Keratinocyte (primary cell): ENCODE measurements around the gene PARD3. TPM values are rescaled to one million over a fixed set of nuclear protein-coding genes. Genes with fewer than 3 reads are reported as not detected.

Source experiments
- DNase-seq: peaks from one replicate; pipeline ENCODE4 v3.0.0-alpha.2; 2011; ENCODE audit warnings: low read depth, missing footprints, low spot score
- FAIRE-seq: peaks from 2 replicates; lab custom pipeline; 2011; peaks lifted over from hg19 to GRCh38; lab: Jason Lieb, UNC
- H2AFZ ChIP-seq: 2 replicates; pipeline ENCODE4 v1.6.0; 2012; ENCODE audit warnings: low read length, control low read depth, inconsistent platforms; ENCODE audit not compliant: control insufficient read depth
- H3K27ac ChIP-seq: 2 replicates; pipeline ENCODE4 v1.5.1; 2011; ENCODE audit warnings: low read length; ENCODE audit not compliant: control insufficient read depth, insufficient read depth
- H3K27me3 ChIP-seq: 3 replicates; pipeline ENCODE4 v1.6.0; 2011; ENCODE audit warnings: low read length; ENCODE audit not compliant: control insufficient read depth, insufficient read depth; ENCODE audit errors: extremely low read depth
- H3K36me3 ChIP-seq, 2 experiments: 2 replicates in 1 of 2; 3 replicates in 1 of 2; pipeline ENCODE4 v1.5.1; 2011; ENCODE audit warnings: low read length in 2 of 2, mild to moderate bottlenecking in 1 of 2; ENCODE audit not compliant: control insufficient read depth in 2 of 2, insufficient read depth in 2 of 2; ENCODE audit errors: extremely low read depth in 1 of 2
- H3K4me1 ChIP-seq: 3 replicates; pipeline ENCODE4 v1.5.1; 2011; ENCODE audit warnings: low read length; ENCODE audit not compliant: control insufficient read depth, insufficient read depth; ENCODE audit errors: extremely low read depth
- H3K4me2 ChIP-seq: 3 replicates; pipeline ENCODE4 v1.6.0; 2011; ENCODE audit warnings: low read depth, low read length; ENCODE audit not compliant: control insufficient read depth, insufficient read depth; ENCODE audit errors: extremely low read depth
- H3K4me3 ChIP-seq, 3 experiments: fragments of 200-600 bp in 1 of 3; sonication (generic) in 1 of 3; 2 replicates in 2 of 3; 3 replicates in 1 of 3; pipeline ENCODE4 v1.5.1; 2011 to 2016; ENCODE audit warnings: low read length in 3 of 3, mild to moderate bottlenecking in 3 of 3, control low read depth in 2 of 3, inconsistent platforms in 1 of 3, low read depth in 1 of 3, mixed read lengths in 1 of 3, mixed run types in 1 of 3, moderate library complexity in 1 of 3; ENCODE audit not compliant: control insufficient read depth in 2 of 3, insufficient read depth in 2 of 3; ENCODE audit errors: extremely low read depth in 1 of 3
- H3K79me2 ChIP-seq: 2 replicates; pipeline ENCODE4 v1.6.0; 2012; ENCODE audit warnings: low read length; ENCODE audit not compliant: control insufficient read depth, insufficient read depth
- H3K9ac ChIP-seq: 3 replicates; pipeline ENCODE4 v1.6.0; 2011; ENCODE audit warnings: low read length; ENCODE audit not compliant: control insufficient read depth, insufficient read depth; ENCODE audit errors: extremely low read depth
- H3K9me1 ChIP-seq: 3 replicates; pipeline ENCODE4 v1.6.0; 2011; ENCODE audit warnings: low read length; ENCODE audit not compliant: control insufficient read depth, insufficient read depth; ENCODE audit errors: extremely low read depth
- H3K9me3 ChIP-seq: 2 replicates; pipeline ENCODE4 v1.5.1; 2012; ENCODE audit warnings: low read depth, low read length; ENCODE audit not compliant: control insufficient read depth
- H4K20me1 ChIP-seq: 3 replicates; pipeline ENCODE4 v1.6.0; 2011; ENCODE audit warnings: low read length; ENCODE audit not compliant: control insufficient read depth, insufficient read depth; ENCODE audit errors: extremely low read depth
- CTCF ChIP-seq, 3 experiments: IDR thresholded peaks in 1 of 3; conservative IDR thresholded peaks in 1 of 3; optimal IDR thresholded peaks in 1 of 3; 2 replicates in 2 of 3; 3 replicates in 1 of 3; pipeline versions ENCODE3 to v1.5.1; 2011; ENCODE audit warnings: low read length in 3 of 3, mild to moderate bottlenecking in 3 of 3, moderate library complexity in 2 of 3, control low read depth in 1 of 3, inconsistent platforms in 1 of 3; ENCODE audit not compliant: insufficient read depth in 2 of 3; ENCODE audit errors: extremely low read depth in 1 of 3
- EZH2 ChIP-seq: IDR thresholded peaks from one replicate; pipeline ENCODE4 v1.6.1; 2012; ENCODE audit warnings: inconsistent platforms, mild to moderate bottlenecking, low read length, moderate library complexity
- dilution Hi-C: fragments of 300-500 bp; cut with MboI; formaldehyde crosslinking; loops from one replicate; pipeline ENCODE4 v1.7.0; 2020; ENCODE audit warnings: low sequenced_read_pairs; ENCODE audit not compliant: extremely low pct_ligation_motif_present
- polyA plus RNA-seq, 5 experiments: library from polyadenylated mRNA; depleted of rRNA in 3 of 5; stranded (reverse) in 3 of 5; stranded (forward) in 1 of 5; unstranded in 1 of 5; fragments of >200 nt; gene quantifications; 1 replicate in 1 of 5; 2 replicates in 3 of 5; 3 replicates in 1 of 5; pipeline versions ENCODE4 v1.2.1 to v1.2.3, GENCODE V29; 2011 to 2012; ENCODE audit warnings: missing spikeins in 2 of 5, low read depth in 1 of 5, low replicate concordance in 1 of 5

PARD3 gene
- polyA plus RNA-seq, 1 donor (not counting 4 experiments of a cell fraction or from before 2014, with no cell fraction given) = 46.4 TPM

- Histone ChIP-seq H3K9me1 (no peaks in the 10 kb centered on the region), H3K4me1 (no peaks in the 10 kb centered on the region), H3K9ac (no peak overlapping the region), H3K36me3 (no peaks in the 10 kb centered on the region), H2AFZ (no peak overlapping the region), H3K27ac (no peak overlapping the region), H3K9me3 (no peaks in the 10 kb centered on the region), H3K4me2 (no peak overlapping the region), H4K20me1 (no peaks in the 10 kb centered on the region), H3K79me2 (no peaks in the 10 kb centered on the region), H3K4me3 (no peak overlapping the region), H3K27me3 (no peaks in the 10 kb centered on the region)
- dilution Hi-C loops = no loop called here
- FAIRE-seq (no peak), DNase-seq (no peak)
- TF ChIP-seq CTCF (optimal IDR thresholded peaks at IDR 0.05 in 1 of 3, IDR thresholded peaks at IDR 0.05 in 1 of 3, conservative IDR thresholded peaks at IDR 0.05 in 1 of 3; ENCODE audit: extremely low read depth in 1 of 3, insufficient read depth in 2 of 3, low read length in 3 of 3) = no peak
- no peak for TF ChIP-seq EZH2
Measured at GRCh38 chr10:34139559-34139958, 675.5 kb downstream of the PARD3 start.

GRCh38 chr10:34137955-34138354 lies 677.1 kb downstream of the PARD3 start:
- H3K27ac ChIP-seq = no peak overlapping the region
- H3K36me3 ChIP-seq = no peaks in the 10 kb centered on the region
- TF ChIP-seq CTCF (optimal IDR thresholded peaks at IDR 0.05 in 1 of 3, IDR thresholded peaks at IDR 0.05 in 1 of 3, conservative IDR thresholded peaks at IDR 0.05 in 1 of 3; ENCODE audit: extremely low read depth in 1 of 3, insufficient read depth in 2 of 3, low read length in 3 of 3) (no peak), EZH2 (no peak)
- FAIRE-seq (no peak), DNase-seq (no peak)
- no peak overlapping the region for H3K9ac ChIP-seq
- no peaks in the 10 kb centered on the region for H3K9me3 ChIP-seq
- H3K79me2 ChIP-seq = no peaks in the 10 kb centered on the region
- no peak overlapping the region for H2AFZ ChIP-seq
- H3K27me3 ChIP-seq = no peaks in the 10 kb centered on the region
- no peak overlapping the region for H3K4me2 ChIP-seq
- no peaks in the 10 kb centered on the region for H3K4me1 ChIP-seq
- H3K9me1 ChIP-seq = no peaks in the 10 kb centered on the region
- no peak overlapping the region for H3K4me3 ChIP-seq
- no peaks in the 10 kb centered on the region for H4K20me1 ChIP-seq
- dilution Hi-C loops = no loop called here
